ENCODE data around the gene CLEC20A. TPM values are rescaled to one million over a fixed set of nuclear protein-coding genes. Genes with fewer than 3 reads are reported as not detected.
A peak's percentile ranks its signal among the peaks of the same experiment; 100 is the strongest.

Gene CLEC20A
- total RNA-seq, 2 donors from 2014 or later = 3.0 TPM; not detected in 1

- Histone ChIP-seq H3K4me3 (no peak overlapping the region), H3K4me1 (ENCODE audit: control insufficient read depth in 1 of 2, low read depth in 2 of 2) (no peaks in the 10 kb centered on the region), H3K27ac (no peak overlapping the region), H3K36me3 (no peaks in the 10 kb centered on the region), H3K27me3 (replicated peaks; ENCODE audit: insufficient read depth) (no peaks in the 10 kb centered on the region), H3K9me3 (no peaks in the 10 kb centered on the region)
- TF ChIP-seq, protein P1, sequence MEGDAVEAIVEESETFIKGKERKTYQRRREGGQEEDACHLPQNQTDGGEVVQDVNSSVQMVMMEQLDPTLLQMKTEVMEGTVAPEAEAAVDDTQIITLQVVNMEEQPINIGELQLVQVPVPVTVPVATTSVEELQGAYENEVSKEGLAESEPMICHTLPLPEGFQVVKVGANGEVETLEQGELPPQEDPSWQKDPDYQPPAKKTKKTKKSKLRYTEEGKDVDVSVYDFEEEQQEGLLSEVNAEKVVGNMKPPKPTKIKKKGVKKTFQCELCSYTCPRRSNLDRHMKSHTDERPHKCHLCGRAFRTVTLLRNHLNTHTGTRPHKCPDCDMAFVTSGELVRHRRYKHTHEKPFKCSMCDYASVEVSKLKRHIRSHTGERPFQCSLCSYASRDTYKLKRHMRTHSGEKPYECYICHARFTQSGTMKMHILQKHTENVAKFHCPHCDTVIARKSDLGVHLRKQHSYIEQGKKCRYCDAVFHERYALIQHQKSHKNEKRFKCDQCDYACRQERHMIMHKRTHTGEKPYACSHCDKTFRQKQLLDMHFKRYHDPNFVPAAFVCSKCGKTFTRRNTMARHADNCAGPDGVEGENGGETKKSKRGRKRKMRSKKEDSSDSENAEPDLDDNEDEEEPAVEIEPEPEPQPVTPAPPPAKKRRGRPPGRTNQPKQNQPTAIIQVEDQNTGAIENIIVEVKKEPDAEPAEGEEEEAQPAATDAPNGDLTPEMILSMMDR (IDR thresholded peaks at IDR 0.05) = peak; percentile 28
- ATAC-seq (ENCODE audit: insufficient number of reproducible peaks, low FRiP score, low read depth) = no peak
- DNase-seq (ENCODE audit: low spot score) = no peak
These were observed 3.5 kb upstream of the CLEC20A start for GRCh38 chr1:178500091-178500770.

GRCh38 chr1:178498896-178499675, 2.3 kb upstream of the CLEC20A start:
- Histone ChIP-seq H3K27me3 (replicated peaks; ENCODE audit: insufficient read depth) (no peaks in the 10 kb centered on the region), H3K36me3 (no peaks in the 10 kb centered on the region), H3K9me3 (no peaks in the 10 kb centered on the region), H3K4me1 (ENCODE audit: control insufficient read depth in 1 of 2, low read depth in 2 of 2) (no peaks in the 10 kb centered on the region), H3K27ac (no peak overlapping the region), H3K4me3 (no peak overlapping the region)
- ATAC-seq (ENCODE audit: insufficient number of reproducible peaks, low FRiP score, low read depth) (no peak), DNase-seq (ENCODE audit: low spot score) (no peak)
- TF ChIP-seq, protein P1 (IDR thresholded peaks at IDR 0.05) = no peak

- Histone ChIP-seq H3K9me3 (no peaks in the 10 kb centered on the region), H3K27me3 (replicated peaks; ENCODE audit: insufficient read depth) (no peaks in the 10 kb centered on the region), H3K4me3 (no peak overlapping the region), H3K27ac (no peak overlapping the region), H3K36me3 (no peaks in the 10 kb centered on the region), H3K4me1 (ENCODE audit: control insufficient read depth in 1 of 2, low read depth in 2 of 2) (no peaks in the 10 kb centered on the region)
- ATAC-seq (ENCODE audit: insufficient number of reproducible peaks, low FRiP score, low read depth) (no peak), DNase-seq (ENCODE audit: low spot score) (no peak)
- TF ChIP-seq, protein P1 (IDR thresholded peaks at IDR 0.05) = no peak
These were observed 1.2 kb upstream of the CLEC20A start for GRCh38 chr1:178497903-178498478.

GRCh38 chr1:178495741-178496409, 889 bp downstream of the CLEC20A start:
- TF ChIP-seq, protein P1 (IDR thresholded peaks at IDR 0.05) = no peak
- no peaks in the 10 kb centered on the region for H3K4me1 ChIP-seq (ENCODE audit: control insufficient read depth in 1 of 2, low read depth in 2 of 2)
- no peaks in the 10 kb centered on the region for H3K36me3 ChIP-seq
- no peak for ATAC-seq (ENCODE audit: insufficient number of reproducible peaks, low FRiP score, low read depth)
- no peaks in the 10 kb centered on the region for H3K9me3 ChIP-seq
- no peak overlapping the region for H3K4me3 ChIP-seq
- H3K27ac ChIP-seq = no peak overlapping the region
- no peaks in the 10 kb centered on the region for H3K27me3 ChIP-seq (replicated peaks; ENCODE audit: insufficient read depth)
- no peak for DNase-seq (ENCODE audit: low spot score)

DNA sequence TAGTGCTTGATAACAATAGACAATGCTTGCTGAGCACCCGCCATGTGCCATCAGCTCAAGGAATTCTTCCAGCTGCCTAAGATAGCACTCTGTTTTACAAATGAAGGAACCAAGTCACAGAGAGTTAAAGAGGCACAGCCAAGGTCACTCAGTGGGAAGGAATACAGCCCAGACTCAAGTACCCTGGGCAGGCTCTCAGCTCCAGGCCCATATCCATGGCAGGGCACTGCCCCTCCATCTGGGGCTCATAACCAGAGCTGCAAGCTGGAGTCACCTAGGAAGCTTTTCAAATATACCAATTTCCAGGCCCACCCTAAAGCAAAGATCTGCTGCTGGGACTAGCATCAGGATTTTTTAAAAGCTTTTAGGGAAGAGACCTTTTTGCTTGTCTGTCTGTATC, 1.6 kb downstream of the CLEC20A start:
- TF ChIP-seq, protein P1 (IDR thresholded peaks at IDR 0.05) = no peak
- no peak overlapping the region for H3K27ac ChIP-seq
- ATAC-seq (ENCODE audit: insufficient number of reproducible peaks, low FRiP score, low read depth) (no peak), DNase-seq (ENCODE audit: low spot score) (no peak)
- no peak overlapping the region for H3K4me3 ChIP-seq
- H3K36me3 ChIP-seq = no peaks in the 10 kb centered on the region
- H3K27me3 ChIP-seq (replicated peaks; ENCODE audit: insufficient read depth) = no peaks in the 10 kb centered on the region
- no peaks in the 10 kb centered on the region for H3K4me1 ChIP-seq (ENCODE audit: control insufficient read depth in 1 of 2, low read depth in 2 of 2)
- H3K9me3 ChIP-seq = no peaks in the 10 kb centered on the region

Measured in thoracic aorta (tissue), 2 donors.